GM21360 (cell line): Measurements from ENCODE around the gene IQGAP2.

Experiments used
- ATAC-seq: cut with Tn5 transposase; IDR thresholded peaks from one replicate; pipeline ENCODE4 v1.9.1; 2021; ENCODE audit warnings: mild to moderate bottlenecking, moderate library complexity; ENCODE audit not compliant: unreplicated experiment

Gene IQGAP2

DNA sequence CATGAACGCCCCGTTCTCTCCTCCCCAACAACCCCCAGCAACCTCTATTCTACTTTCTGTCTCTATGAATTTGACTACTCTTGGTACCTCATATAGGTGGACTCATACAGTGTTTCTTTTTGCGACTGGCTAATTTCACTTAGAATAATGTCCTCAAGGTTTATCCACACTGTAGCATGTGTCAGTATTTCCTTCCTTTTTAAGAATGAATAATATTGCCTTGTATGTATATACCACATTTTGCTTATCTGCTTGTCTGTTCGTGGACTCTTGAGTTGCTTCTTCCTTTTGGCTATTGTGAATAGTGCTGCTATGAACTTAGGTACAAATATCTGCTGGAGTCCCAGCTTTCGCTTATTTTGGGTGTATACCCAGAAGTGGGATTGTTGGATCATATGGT is 42.7 kb downstream of the IQGAP2 start:
- ATAC-seq, result no peak

- no peak for ATAC-seq
These were observed 43.7 kb downstream of the IQGAP2 start for GRCh38 chr5:76446776-76447175.

GRCh38 chr5:76449606-76450005 is 46.5 kb downstream of the IQGAP2 start:
- ATAC-seq, result no peak

GRCh38 chr5:76450054-76450453 is 47.0 kb downstream of the IQGAP2 start:
- no peak for ATAC-seq

- ATAC-seq, result no peak
These were observed 48.1 kb downstream of the IQGAP2 start for GRCh38 chr5:76451031-76451701.

- ATAC-seq, result no peak
These were observed 52.5 kb downstream of the IQGAP2 start for GRCh38 chr5:76455531-76456133.

- ATAC-seq, result no peak
These were observed 53.2 kb downstream of the IQGAP2 start for GRCh38 chr5:76456258-76456657.

DNA sequence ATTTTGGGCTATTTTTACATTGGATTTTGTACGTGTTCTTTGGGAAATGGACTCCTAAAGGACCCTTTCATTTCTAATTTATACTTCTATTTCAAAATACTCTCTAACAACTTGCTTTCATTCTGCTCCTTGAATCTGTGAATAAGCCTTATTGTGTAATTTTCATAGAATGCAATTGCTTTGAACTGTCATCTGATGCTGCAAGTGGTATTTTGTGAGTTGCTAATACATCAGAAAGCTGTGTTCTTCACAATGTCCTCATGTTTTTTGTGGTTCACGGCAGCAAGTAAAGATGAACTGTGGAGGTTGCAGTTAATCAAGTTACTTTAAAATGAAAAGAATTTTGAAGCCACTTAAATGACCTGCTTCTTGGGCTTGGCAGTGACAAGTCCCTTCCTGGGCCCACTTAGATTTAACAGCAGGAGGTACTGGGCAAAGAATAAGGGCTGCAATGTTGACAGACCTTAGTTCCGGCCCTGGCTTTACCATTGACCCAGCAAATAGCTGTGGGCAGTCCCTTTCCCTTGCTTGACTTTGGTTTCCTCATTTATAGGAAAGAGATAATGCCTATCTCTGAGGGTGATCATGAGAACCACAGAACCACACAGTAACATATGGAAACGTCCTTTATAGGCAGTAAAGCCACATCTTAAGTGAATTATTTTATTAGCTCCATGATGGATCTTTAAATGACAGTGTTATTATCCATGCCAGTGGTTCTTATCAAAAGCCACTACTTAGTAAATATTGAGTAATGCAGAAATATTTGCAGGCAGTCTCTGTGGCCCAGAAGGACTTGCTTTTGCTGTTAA is 54.8 kb downstream of the IQGAP2 start:
- ATAC-seq, result no peak

- ATAC-seq, result no peak
These were observed 55.4 kb downstream of the IQGAP2 start for GRCh38 chr5:76458486-76458830.

DNA sequence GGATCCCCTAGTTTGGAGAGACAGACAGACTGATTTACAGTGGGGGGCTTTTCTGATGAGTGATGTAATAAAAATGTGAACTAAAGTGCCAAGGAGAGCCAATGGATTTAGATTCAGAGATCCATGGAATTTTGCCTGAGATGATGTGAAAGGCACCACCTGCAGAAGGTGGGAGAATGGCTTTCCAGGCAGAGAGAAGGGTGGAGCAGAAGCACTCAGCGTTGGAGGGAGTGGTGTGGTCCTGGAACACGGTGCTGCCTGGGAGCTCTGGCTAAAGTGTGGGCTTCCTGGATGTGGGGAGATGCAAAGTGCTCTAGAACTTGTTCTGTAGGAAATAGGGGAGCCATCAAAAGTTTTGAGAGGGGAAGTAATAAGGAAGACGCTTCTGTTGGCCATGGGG is 57.0 kb downstream of the IQGAP2 start:
- ATAC-seq, result no peak

- ATAC-seq, result no peak
These were observed 59.1 kb downstream of the IQGAP2 start for GRCh38 chr5:76462097-76462667.

DNA sequence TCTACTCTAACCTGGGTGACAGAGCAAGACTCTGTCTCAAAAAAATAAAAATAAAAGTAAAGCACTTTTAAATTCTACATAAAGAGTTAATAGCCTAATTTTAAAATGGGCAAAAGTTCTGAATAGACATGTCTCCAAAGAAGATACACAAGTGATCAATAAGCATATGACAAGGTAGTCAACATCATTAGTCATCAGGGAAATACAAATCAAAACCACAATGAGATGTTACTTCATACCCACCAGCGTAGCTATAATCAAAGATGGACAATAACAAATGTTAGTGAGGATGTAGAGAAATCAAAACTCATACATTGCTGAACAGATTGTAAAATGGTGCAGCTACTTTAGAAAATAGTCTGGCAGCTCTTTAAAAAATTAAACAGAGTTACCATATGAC is 64.1 kb downstream of the IQGAP2 start:
- no peak for ATAC-seq

DNA sequence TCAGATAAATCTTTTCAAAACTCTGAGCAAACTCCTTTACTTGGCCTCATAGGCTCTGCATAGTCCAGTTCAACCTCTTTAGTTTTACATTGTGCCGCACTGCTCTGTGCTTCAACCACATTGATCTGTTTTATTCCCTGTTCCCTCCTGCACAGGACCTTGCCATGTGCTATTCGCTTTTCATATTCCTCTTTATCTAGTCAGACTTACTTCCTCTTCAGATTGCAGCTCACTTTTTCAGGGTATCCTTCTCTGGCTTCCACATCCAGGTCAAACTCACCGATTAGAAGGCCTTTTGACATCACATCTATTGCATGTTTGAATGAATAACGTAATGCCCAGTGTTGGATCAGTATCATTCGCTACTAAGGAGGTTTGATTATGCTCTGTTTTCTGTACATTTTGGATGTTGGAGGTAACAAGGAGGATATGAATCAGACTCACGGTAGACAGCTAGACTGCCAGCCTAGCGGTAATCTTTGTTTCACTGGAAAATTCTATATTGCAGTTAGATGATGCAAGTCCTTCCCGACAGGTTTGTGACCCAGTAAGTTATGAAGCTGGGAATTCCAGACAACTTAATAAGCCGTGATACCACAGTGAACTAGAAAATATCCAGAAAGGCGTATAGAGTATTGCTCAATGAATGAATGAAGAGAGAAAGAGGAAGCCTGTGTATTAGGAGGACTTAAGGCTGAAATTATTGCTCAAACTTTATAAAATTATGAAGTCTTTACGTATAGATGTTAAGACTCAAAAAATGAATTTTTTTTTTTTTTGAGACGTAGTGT is 65.7 kb downstream of the IQGAP2 start:
- ATAC-seq, result no peak

- ATAC-seq, result no peak
These were observed 66.7 kb downstream of the IQGAP2 start for GRCh38 chr5:76469656-76470290.

- no peak for ATAC-seq
These were observed 67.9 kb downstream of the IQGAP2 start for GRCh38 chr5:76470976-76471375.

DNA sequence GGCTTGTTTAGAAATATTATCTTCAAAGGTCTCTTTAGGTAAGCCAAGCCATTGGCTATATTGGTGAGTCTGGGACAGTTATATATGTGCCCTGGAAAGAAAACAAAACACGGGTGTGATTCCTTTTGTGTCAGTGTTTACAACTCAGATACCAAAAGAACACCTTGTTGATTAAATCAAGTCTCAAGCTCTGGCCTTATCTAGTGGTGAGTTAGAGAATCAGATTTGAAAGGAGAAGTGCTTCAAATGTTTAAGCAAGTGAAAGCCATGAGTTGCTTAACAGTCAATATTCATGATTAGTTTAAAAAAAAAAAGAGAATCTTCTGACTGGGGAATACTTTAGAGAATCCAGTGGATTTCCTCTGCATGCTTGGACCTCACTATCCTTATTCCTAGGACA is 68.3 kb downstream of the IQGAP2 start:
- no peak for ATAC-seq

DNA sequence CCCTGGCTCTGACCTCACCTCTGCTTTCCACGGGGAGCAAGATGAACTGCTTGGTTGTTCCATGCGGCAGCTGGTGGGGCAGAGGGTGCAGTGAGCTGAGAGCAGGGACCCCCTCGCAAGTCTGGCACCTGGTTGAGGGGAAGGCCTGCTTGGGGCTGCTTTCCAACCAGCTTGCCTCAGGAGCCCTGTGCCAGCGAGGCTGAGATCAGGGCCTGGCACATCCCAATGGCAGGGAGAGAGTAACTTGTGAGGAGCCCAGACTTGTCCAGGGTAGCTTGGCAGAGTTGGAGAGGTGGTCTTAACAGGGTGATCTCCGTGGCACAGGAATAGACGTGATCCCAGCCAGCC is 68.9 kb downstream of the IQGAP2 start:
- ATAC-seq, result no peak

GRCh38 chr5:76472335-76473008 is 69.4 kb downstream of the IQGAP2 start:
- no peak for ATAC-seq

DNA sequence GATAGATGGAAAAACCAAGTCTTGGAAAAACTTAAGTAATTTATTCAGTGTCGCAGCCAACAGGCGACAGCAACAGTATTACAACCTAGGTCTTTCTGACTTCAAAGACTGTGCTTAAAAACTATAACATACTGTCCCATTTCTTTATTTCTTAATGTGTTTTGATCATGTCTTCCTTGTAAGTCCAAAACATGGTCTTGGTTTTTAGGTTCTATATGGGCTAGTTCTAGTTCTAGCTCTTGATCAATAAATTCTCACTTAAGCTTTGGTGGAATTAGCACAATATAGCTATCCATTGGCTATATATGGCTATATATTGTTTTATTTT is 69.9 kb downstream of the IQGAP2 start:
- no peak for ATAC-seq

DNA sequence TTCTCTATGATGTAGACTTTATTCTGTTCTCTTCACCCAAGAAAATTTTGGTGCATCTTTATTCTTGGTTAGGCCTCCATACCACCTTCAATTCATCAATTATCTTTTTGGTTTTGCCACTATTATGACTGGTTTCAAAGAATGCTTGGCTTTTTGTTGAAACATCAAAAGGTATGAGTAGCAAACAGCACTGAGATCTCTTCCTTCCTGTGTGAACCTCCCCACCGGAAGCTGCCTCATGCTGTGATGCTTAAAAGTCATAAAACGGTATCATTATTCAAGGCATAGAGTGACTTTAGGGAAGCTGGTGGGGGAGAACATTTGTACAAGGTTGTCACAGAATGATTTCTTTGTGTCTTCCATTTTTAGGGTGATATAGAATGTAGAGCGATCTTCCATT is 70.6 kb downstream of the IQGAP2 start:
- ATAC-seq, result no peak
